GM12875 (cell line): Measurements from ENCODE around the gene UBAC2.
A peak's percentile ranks its signal among the peaks of the same experiment; 100 is the strongest.

Experiments
- H3K4me3 ChIP-seq: one replicate; pipeline ENCODE4 v1.5.1; 2011; ENCODE audit warnings: low read depth, low read length, control low read depth
- CTCF ChIP-seq: IDR thresholded peaks from 2 replicates; pipeline ENCODE4 v1.5.1; 2011; ENCODE audit warnings: low read depth, mild to moderate bottlenecking, control low read depth, inconsistent platforms, low read length, moderate library complexity, borderline replicate concordance; ENCODE audit not compliant: insufficient read depth

The UBAC2 gene

GRCh38 chr13:99419591-99420243 is 219.1 kb downstream of the UBAC2 start:
- no peak for TF ChIP-seq CTCF
- H3K4me3 ChIP-seq = no peak overlapping the region

GRCh38 chr13:99421271-99421670 is 220.6 kb downstream of the UBAC2 start:
- no peak overlapping the region for H3K4me3 ChIP-seq
- no peak for TF ChIP-seq CTCF

- TF ChIP-seq CTCF = no peak
- no peak overlapping the region for H3K4me3 ChIP-seq
Observed at GRCh38 chr13:99421758-99422585, 221.3 kb downstream of the UBAC2 start.

- TF ChIP-seq CTCF = no peak
- no peak overlapping the region for H3K4me3 ChIP-seq
Observed at GRCh38 chr13:99422586-99423220, 222.0 kb downstream of the UBAC2 start.

- TF ChIP-seq CTCF = no peak
- no peak overlapping the region for H3K4me3 ChIP-seq
Observed at GRCh38 chr13:99425485-99426341, 225.1 kb downstream of the UBAC2 start.

- TF ChIP-seq CTCF = peak; percentile 14; the same call in 1 of the 2 replicates
- no peak overlapping the region for H3K4me3 ChIP-seq
Observed at GRCh38 chr13:99426426-99426825, 225.8 kb downstream of the UBAC2 start.
